ENCODE results near the gene U2SURP. TPM values are rescaled to one million over a fixed set of nuclear protein-coding genes. Genes with fewer than 3 reads are reported as not detected.

The U2SURP gene
- total and polyA plus RNA-seq, 2 experiments from 2014 or later, result 41.5 to 71.4 TPM

- no peaks in the 10 kb centered on the region for H3K4me1 ChIP-seq (ENCODE audit: insufficient read depth)
- 73% methylated on average over 5 of the region's 5 CpGs for WGBS (ENCODE audit: low lambda C conversion rate, missing lambda C conversion rate)
- no peak for DNase-seq (ENCODE audit: low spot score)
Measured at GRCh38 chr3:143090486-143090885, 89.1 kb downstream of the U2SURP start.

GRCh38 chr3:143090976-143091837, 89.8 kb downstream of the U2SURP start:
- no peak overlapping the region for H3K4me2 ChIP-seq
- no peak overlapping the region for H3K4me3 ChIP-seq
- H3K36me3 ChIP-seq (replicated peaks; ENCODE audit: insufficient read depth, low read depth), result no peaks in the 10 kb centered on the region
- no peaks in the 10 kb centered on the region for H3K4me1 ChIP-seq (ENCODE audit: insufficient read depth)
- H4K20me1 ChIP-seq (ENCODE audit: insufficient read depth, poor library complexity, severe bottlenecking), result no peaks in the 10 kb centered on the region
- DNase-seq (ENCODE audit: low spot score), result no peak
- 91% methylated on average over 9 of the region's 9 CpGs for WGBS (ENCODE audit: low lambda C conversion rate, missing lambda C conversion rate)
- H3K9me2 ChIP-seq (replicated peaks; ENCODE audit: insufficient read depth), result no peaks in the 10 kb centered on the region
- TF ChIP-seq CTCF (IDR thresholded peaks at IDR 0.05; ENCODE audit: poor library complexity) (no peak), EZH2 (IDR thresholded peaks at IDR 0.05; ENCODE audit: borderline replicate concordance) (no peak), EZH2phosphoT487 (IDR thresholded peaks at IDR 0.05; ENCODE audit: low read depth, severe bottlenecking, unreplicated experiment) (no peak)
- H3K27ac ChIP-seq, result no peak overlapping the region
- H3K9me3 ChIP-seq (ENCODE audit: low read depth), result no peaks in the 10 kb centered on the region
- H3K79me2 ChIP-seq, result no peaks in the 10 kb centered on the region
- no peaks in the 10 kb centered on the region for H3K27me3 ChIP-seq
- no peak overlapping the region for H2AFZ ChIP-seq

More at GRCh38 chr3:143090486-143090885, 89.1 kb downstream of the U2SURP start:
- no peaks in the 10 kb centered on the region for H3K9me2 ChIP-seq (replicated peaks; ENCODE audit: insufficient read depth)
- no peak overlapping the region for H3K4me3 ChIP-seq
- H3K4me2 ChIP-seq, result no peak overlapping the region
- H3K27ac ChIP-seq, result no peak overlapping the region
- H3K9me3 ChIP-seq (ENCODE audit: low read depth), result no peaks in the 10 kb centered on the region
- H3K79me2 ChIP-seq, result no peaks in the 10 kb centered on the region
- no peak overlapping the region for H2AFZ ChIP-seq
- no peaks in the 10 kb centered on the region for H3K27me3 ChIP-seq
- no peak for TF ChIP-seq EZH2 (IDR thresholded peaks at IDR 0.05; ENCODE audit: borderline replicate concordance)
- no peak for TF ChIP-seq EZH2phosphoT487 (IDR thresholded peaks at IDR 0.05; ENCODE audit: low read depth, severe bottlenecking, unreplicated experiment)
- no peak for TF ChIP-seq CTCF (IDR thresholded peaks at IDR 0.05; ENCODE audit: poor library complexity)
- no peaks in the 10 kb centered on the region for H4K20me1 ChIP-seq (ENCODE audit: insufficient read depth, poor library complexity, severe bottlenecking)
- H3K36me3 ChIP-seq (replicated peaks; ENCODE audit: insufficient read depth, low read depth), result no peaks in the 10 kb centered on the region

DNA sequence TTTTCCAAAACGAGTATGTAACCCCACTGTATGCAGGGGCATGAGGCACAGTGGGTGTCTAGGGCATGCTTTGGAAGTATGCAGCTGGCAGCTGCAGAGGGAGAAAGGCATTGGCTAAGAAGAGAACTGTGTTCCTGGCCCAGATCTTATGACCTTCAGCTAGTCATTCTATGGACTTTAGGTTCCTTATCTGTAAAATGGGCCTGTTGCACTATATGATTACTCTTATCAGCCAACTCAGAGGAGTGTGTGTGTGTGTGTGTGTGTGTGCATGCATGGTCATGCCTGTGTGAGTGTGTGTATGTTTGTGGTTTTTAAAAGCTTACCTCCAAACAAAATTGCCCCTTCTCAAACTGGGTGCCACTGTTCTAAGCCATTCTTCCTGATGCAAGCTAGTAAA, 90.8 kb downstream of the U2SURP start:
- Histone ChIP-seq H3K4me3 (no peak overlapping the region), H3K27me3 (no peaks in the 10 kb centered on the region), H3K4me2 (no peak overlapping the region), H2AFZ (no peak overlapping the region), H4K20me1 (ENCODE audit: insufficient read depth, poor library complexity, severe bottlenecking) (no peaks in the 10 kb centered on the region), H3K9me3 (ENCODE audit: low read depth) (no peaks in the 10 kb centered on the region), H3K36me3 (replicated peaks; ENCODE audit: insufficient read depth, low read depth) (no peaks in the 10 kb centered on the region), H3K9me2 (replicated peaks; ENCODE audit: insufficient read depth) (no peaks in the 10 kb centered on the region), H3K27ac (no peak overlapping the region), H3K79me2 (no peaks in the 10 kb centered on the region), H3K4me1 (ENCODE audit: insufficient read depth) (no peaks in the 10 kb centered on the region)
- no peak for DNase-seq (ENCODE audit: low spot score)
- TF ChIP-seq CTCF (IDR thresholded peaks at IDR 0.05; ENCODE audit: poor library complexity), result no peak
- no peak for TF ChIP-seq EZH2 (IDR thresholded peaks at IDR 0.05; ENCODE audit: borderline replicate concordance)
- no peak for TF ChIP-seq EZH2phosphoT487 (IDR thresholded peaks at IDR 0.05; ENCODE audit: low read depth, severe bottlenecking, unreplicated experiment)
- WGBS (ENCODE audit: low lambda C conversion rate, missing lambda C conversion rate), result 86% methylated on average over 1 of the region's 1 CpG

Data from hepatocyte (in vitro differentiated cells).